Measurements from ENCODE around the gene CRABP2.

GRCh38 chr1:156676114-156676819, 29.1 kb downstream of the CRABP2 start:
- TF ChIP-seq POLR2A (IDR thresholded peaks at IDR 0.05; ENCODE audit: borderline replicate concordance, extremely low read depth, insufficient read depth, insufficient read length) = no peak
- TF ChIP-seq REST (IDR thresholded peaks at IDR 0.05; ENCODE audit: low read depth) = no peak
- TF ChIP-seq EZH2phosphoT487 (IDR thresholded peaks at IDR 0.05; ENCODE audit: borderline replicate concordance) = no peak
- no peak for TF ChIP-seq SIN3A (IDR thresholded peaks at IDR 0.05; ENCODE audit: low read depth)
- TF ChIP-seq ELF1 (IDR thresholded peaks at IDR 0.05; ENCODE audit: borderline replicate concordance, low read depth) = no peak
- TF ChIP-seq CTCF (IDR thresholded peaks at IDR 0.05 in 2 of 3, conservative IDR thresholded peaks at IDR 0.05 in 1 of 3; ENCODE audit: borderline replicate concordance in 1 of 3, insufficient read depth in 1 of 3, low read depth in 2 of 3, low read length in 2 of 3) = no peak
- TF ChIP-seq JUND (IDR thresholded peaks at IDR 0.05) = no peak
- TF ChIP-seq EZH2 (IDR thresholded peaks at IDR 0.05) = no peak
- TF ChIP-seq POLR2AphosphoS5 (IDR thresholded peaks at IDR 0.05; ENCODE audit: low read depth, low read length) = no peak
- no peak for TF ChIP-seq YY1 (IDR thresholded peaks at IDR 0.05; ENCODE audit: extremely low read depth, insufficient replicate concordance, low read depth, low read length)
- TF ChIP-seq CEBPB (IDR thresholded peaks at IDR 0.05; ENCODE audit: low read depth) = no peak
- TF ChIP-seq RAD21 (IDR thresholded peaks at IDR 0.05; ENCODE audit: low read depth) = no peak
- no peak for TF ChIP-seq SP1 (IDR thresholded peaks at IDR 0.05; ENCODE audit: low read depth)
- no peak for TF ChIP-seq ZBTB33 (IDR thresholded peaks at IDR 0.05; ENCODE audit: extremely low read depth, insufficient replicate concordance, low read length)

Data from HCT116 (cell line).